CD14-positive monocyte (primary cell): ENCODE results near the gene TRIM45. TPM values are rescaled to one million over a fixed set of nuclear protein-coding genes. Genes with fewer than 3 reads are reported as not detected.

ENCODE experiments used
- DNase-seq, 3 donors: peaks; one replicate each; pipeline ENCODE4 v3.0.0-alpha.2; 2011 to 2022
- H2AFZ ChIP-seq: 2 replicates; pipeline ENCODE4 v1.6.0; 2012; ENCODE audit warnings: mild to moderate bottlenecking, low read depth, low read length, inconsistent platforms; ENCODE audit not compliant: insufficient read depth, poor library complexity, severe bottlenecking
- H3K27ac ChIP-seq, 2 donors: 1 replicate in 1 of 2; 2 replicates in 1 of 2; pipeline ENCODE4 v1.5.1; 2012 to 2013; ENCODE audit warnings: low read length in 2 of 2, control low read depth in 1 of 2, inconsistent platforms in 1 of 2, low read depth in 1 of 2, mild to moderate bottlenecking in 1 of 2
- H3K27me3 ChIP-seq, 2 donors: one replicate each; pipeline versions ENCODE4 v1.6.0 to v1.6.1; 2011 to 2013; ENCODE audit warnings: low read length in 2 of 2; ENCODE audit not compliant: control insufficient read depth in 2 of 2, insufficient read depth in 2 of 2
- H3K36me3 ChIP-seq, 2 donors: replicated peaks in 1 of 2; 1 replicate in 1 of 2; 2 replicates in 1 of 2; pipeline versions ENCODE4 v1.5.1 to v1.6.1; 2012 to 2013; ENCODE audit warnings: low read length in 2 of 2, control low read depth in 1 of 2, inconsistent platforms in 1 of 2, mild to moderate bottlenecking in 1 of 2; ENCODE audit not compliant: insufficient read depth in 2 of 2, control insufficient read depth in 1 of 2
- H3K4me1 ChIP-seq, 2 donors: 1 replicate in 1 of 2; 2 replicates in 1 of 2; pipeline versions ENCODE4 v1.5.1 to v1.6.1; 2012 to 2013; ENCODE audit warnings: low read length in 2 of 2, control low read depth in 1 of 2, inconsistent platforms in 1 of 2, mild to moderate bottlenecking in 1 of 2, moderate library complexity in 1 of 2; ENCODE audit not compliant: insufficient read depth in 2 of 2, control insufficient read depth in 1 of 2
- H3K4me2 ChIP-seq: replicated peaks from 2 replicates; pipeline ENCODE3; 2012; ENCODE audit warnings: low read length, moderate library complexity, mild to moderate bottlenecking; ENCODE audit not compliant: poor library complexity, severe bottlenecking; ENCODE audit errors: extremely low read depth
- H3K4me3 ChIP-seq, 3 experiments: fragments of 200-600 bp in 1 of 3; sonication (generic) in 1 of 3; replicated peaks in 1 of 3; 1 replicate in 2 of 3; 2 replicates in 1 of 3; pipeline ENCODE4 v1.5.1; 2011 to 2013; ENCODE audit warnings: low read length in 3 of 3, mild to moderate bottlenecking in 3 of 3, control low read depth in 2 of 3, low read depth in 2 of 3, inconsistent platforms in 1 of 3, moderate library complexity in 1 of 3
- H3K79me2 ChIP-seq: 2 replicates; pipeline ENCODE4 v1.6.0; 2012; ENCODE audit warnings: mild to moderate bottlenecking, control low read depth, inconsistent platforms, low read length, moderate library complexity; ENCODE audit not compliant: insufficient read depth
- H3K9ac ChIP-seq: 2 replicates; pipeline ENCODE4 v1.6.0; 2017; ENCODE audit warnings: low read length, mild to moderate bottlenecking; ENCODE audit not compliant: insufficient read depth, poor library complexity, severe bottlenecking
- H3K9me3 ChIP-seq, 2 donors: replicated peaks in 1 of 2; 1 replicate in 1 of 2; 2 replicates in 1 of 2; pipeline versions ENCODE4 v1.5.1 to v1.6.1; 2012 to 2013; ENCODE audit warnings: low read length in 2 of 2, control low read depth in 1 of 2; ENCODE audit not compliant: control insufficient read depth in 1 of 2, insufficient read depth in 1 of 2
- H4K20me1 ChIP-seq: 2 replicates; pipeline ENCODE4 v1.6.0; 2012; ENCODE audit warnings: mild to moderate bottlenecking, low read length, control low read depth, moderate library complexity; ENCODE audit not compliant: insufficient read depth
- H3K27ac Mint-ChIP-seq, 7 donors: one replicate each; pipeline ENCODE4 v1.8.0; 2020; ENCODE audit warnings: mild to moderate bottlenecking in 7 of 7, mixed read lengths in 7 of 7, moderate library complexity in 6 of 7, inconsistent platforms in 2 of 7
- H3K27me3 Mint-ChIP-seq, 3 donors: one replicate each; pipeline ENCODE4 v1.8.0; 2021 to 2022; ENCODE audit warnings: low read depth in 3 of 3, mild to moderate bottlenecking in 3 of 3, mixed read lengths in 3 of 3, moderate library complexity in 3 of 3, inconsistent platforms in 1 of 3
- H3K36me3 Mint-ChIP-seq, 2 donors: one replicate each; pipeline ENCODE4 v1.8.0; 2020; ENCODE audit warnings: mixed read lengths in 2 of 2, inconsistent platforms in 1 of 2, mild to moderate bottlenecking in 1 of 2
- H3K4me1 Mint-ChIP-seq: one replicate; pipeline ENCODE4 v1.8.0; 2020; ENCODE audit warnings: mild to moderate bottlenecking, mixed read lengths
- H3K4me3 Mint-ChIP-seq, 2 donors: one replicate each; pipeline ENCODE4 v1.8.0; 2020; ENCODE audit warnings: mild to moderate bottlenecking in 2 of 2, mixed read lengths in 2 of 2, moderate library complexity in 1 of 2
- H3K9me3 Mint-ChIP-seq, 7 donors: one replicate each; pipeline ENCODE4 v1.8.0; 2020 to 2022; ENCODE audit warnings: mixed read lengths in 7 of 7, mild to moderate bottlenecking in 6 of 7, moderate library complexity in 6 of 7, inconsistent platforms in 2 of 7
- CTCF ChIP-seq: fragments of 200-600 bp; IDR thresholded peaks from one replicate; pipeline ENCODE4 v1.8.0; 2022; ENCODE audit warnings: antibody characterized with exemption, mild to moderate bottlenecking
- WGBS: methylation state at CpG from one replicate; pipeline ENCODE4 v1.1.5; 2013; ENCODE audit warnings: missing lambda C conversion rate; ENCODE audit not compliant: insufficient coverage; 5-methylcytosine and 5-hydroxymethylcytosine counted together
- intact Hi-C, 2 donors: fragments of 100-400 bp; cut with micrococcal nuclease; formaldehyde crosslinking; loops; one replicate each; pipeline versions ENCODE4 v1.15.0 to v1.15.1; 2023
- polyA plus RNA-seq, 3 donors: library from polyadenylated mRNA; depleted of rRNA in 1 of 3; unstranded in 2 of 3; stranded (reverse) in 1 of 3; fragments of 300-500 nt in 2 of 3; fragments of >200 nt in 1 of 3; fragmentation: Illumina TruSeq in 2 of 3; gene quantifications; 1 replicate in 2 of 3; 2 replicates in 1 of 3; pipeline ENCODE4 v1.2.3, GENCODE V29; 2012 to 2021

The TRIM45 gene
- polyA plus RNA-seq, 3 donors, result 0.85 to 1.4 TPM; not detected in 1

DNA sequence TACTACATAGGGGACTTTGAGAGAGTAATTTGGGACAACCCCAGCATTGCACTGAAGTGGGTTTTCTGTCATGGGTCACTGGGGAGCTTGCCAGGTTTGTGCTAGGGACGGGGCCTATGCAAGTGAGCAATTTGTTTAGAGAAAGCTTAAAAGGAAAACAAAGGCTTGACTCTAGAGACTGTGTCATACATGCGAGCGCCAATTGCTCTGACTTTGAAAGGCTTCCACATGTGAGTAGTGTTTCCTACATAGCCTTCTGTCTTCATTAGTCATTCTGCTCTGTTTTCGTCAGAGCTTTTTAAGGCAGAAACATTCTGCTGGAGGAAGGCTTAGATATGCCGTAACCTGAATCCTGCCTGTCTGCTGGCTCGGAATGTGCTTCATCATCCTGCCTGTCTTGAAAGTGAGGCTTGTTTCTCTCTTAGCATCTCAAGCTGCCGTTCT, 28.4 kb downstream of the TRIM45 start:
- no peaks in the 10 kb centered on the region for H3K9me3 ChIP-seq
- 100% methylated on average over 3 of the region's 7 CpGs for WGBS
- no peak for TF ChIP-seq CTCF
- H3K36me3 ChIP-seq, result peaks cover 91 to 98% of the 10 kb centered on the region in 2 donors
- H3K79me2 ChIP-seq, result no peaks in the 10 kb centered on the region
- Mint-ChIP-seq H3K9me3 (no peaks in the 10 kb centered on the region), H3K4me3 (no peak overlapping the region), H3K36me3 (peaks cover 85 to 89% of the 10 kb centered on the region in 2 donors), H3K27ac (peak overlapping the region in 1 of 7 donors; percentile 55), H3K4me1 (peaks cover 3% of the 10 kb centered on the region), H3K27me3 (no peaks in the 10 kb centered on the region)
- no peak overlapping the region for H3K4me2 ChIP-seq
- H3K4me1 ChIP-seq, result no peaks in the 10 kb centered on the region
- no peaks in the 10 kb centered on the region for H3K27me3 ChIP-seq
- no peak for DNase-seq
- no peaks in the 10 kb centered on the region for H4K20me1 ChIP-seq
- no peak overlapping the region for H3K27ac ChIP-seq
- H3K4me3 ChIP-seq, result no peak overlapping the region
- no peak overlapping the region for H3K9ac ChIP-seq
- intact Hi-C loops, result no loop called here
- no peak overlapping the region for H2AFZ ChIP-seq

GRCh38 chr1:117092594-117092993, 29.0 kb downstream of the TRIM45 start:
- Mint-ChIP-seq H3K36me3 (peaks cover 86 to 89% of the 10 kb centered on the region in 2 donors), H3K4me3 (no peak overlapping the region), H3K4me1 (peaks cover 3% of the 10 kb centered on the region), H3K27ac (no peak overlapping the region), H3K27me3 (no peaks in the 10 kb centered on the region), H3K9me3 (no peaks in the 10 kb centered on the region)
- Histone ChIP-seq H3K27me3 (no peaks in the 10 kb centered on the region), H3K4me1 (no peaks in the 10 kb centered on the region), H3K79me2 (no peaks in the 10 kb centered on the region), H3K9ac (no peak overlapping the region), H3K4me2 (no peak overlapping the region), H3K9me3 (no peaks in the 10 kb centered on the region), H3K36me3 (peaks cover 88 to 97% of the 10 kb centered on the region in 2 donors), H2AFZ (no peak overlapping the region), H3K27ac (no peak overlapping the region), H4K20me1 (no peaks in the 10 kb centered on the region), H3K4me3 (no peak overlapping the region)
- 96% methylated on average over 5 of the region's 5 CpGs for WGBS
- DNase-seq, result no peak
- TF ChIP-seq CTCF, result no peak
- intact Hi-C loops, result no loop called here
